Urothelium cell line (cell line): Measurements from ENCODE around the gene CHRM2.

Experiments used
- DNase-seq: peaks from one replicate; pipeline ENCODE4 v3.0.0; 2011; ENCODE audit warnings: low spot score, mixed read lengths
- FAIRE-seq: peaks from 2 replicates; lab custom pipeline; 2011; peaks lifted over from hg19 to GRCh38; lab: Jason Lieb, UNC

CHRM2 gene

DNA sequence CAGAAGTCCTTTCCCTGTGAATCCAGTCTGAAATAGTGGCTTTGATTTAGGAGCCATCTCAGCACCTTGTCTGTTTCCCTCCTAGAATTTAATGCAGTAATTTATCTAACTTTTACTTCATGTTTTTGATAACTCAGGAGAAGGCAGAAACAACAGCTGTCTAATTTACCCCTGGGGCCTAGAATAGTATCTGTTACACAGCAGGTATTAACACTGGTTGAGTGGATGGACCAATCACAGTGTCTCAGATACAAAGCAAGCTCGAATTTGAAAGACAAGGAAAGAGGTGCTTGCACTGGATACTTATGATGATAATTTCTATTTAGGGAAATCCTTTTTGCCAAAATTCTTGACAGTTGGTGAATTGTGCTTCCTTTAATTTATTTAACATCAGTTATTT lies 23.4 kb downstream of the CHRM2 start:
- FAIRE-seq: no peak
- DNase-seq: no peak

GRCh38 chr7:136894789-136895188 lies 26.3 kb downstream of the CHRM2 start:
- no peak for DNase-seq
- no peak for FAIRE-seq

GRCh38 chr7:136897676-136898075 lies 29.2 kb downstream of the CHRM2 start:
- DNase-seq: no peak
- no peak for FAIRE-seq

DNA sequence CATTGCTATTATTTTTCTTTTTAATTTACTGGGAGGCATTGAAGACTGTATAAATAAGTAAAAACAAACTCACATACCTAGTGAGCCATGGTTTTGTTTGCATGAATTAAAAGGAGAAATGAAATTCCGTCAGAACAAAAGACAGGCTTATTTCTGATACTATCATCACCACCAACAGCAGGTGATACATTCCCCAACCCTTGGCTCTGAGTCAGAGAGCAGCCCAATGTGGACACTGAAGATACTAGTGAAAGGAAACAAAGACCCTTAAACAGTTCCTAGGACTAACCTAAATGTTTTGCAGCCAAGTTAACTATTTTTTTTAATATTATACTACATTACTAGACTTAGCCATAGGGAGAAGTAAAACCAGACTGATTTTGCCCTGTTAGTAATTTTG lies 31.6 kb downstream of the CHRM2 start:
- FAIRE-seq (no peak), DNase-seq (no peak)

GRCh38 chr7:136910771-136911170 lies 42.3 kb downstream of the CHRM2 start:
- DNase-seq (no peak), FAIRE-seq (no peak)

DNA sequence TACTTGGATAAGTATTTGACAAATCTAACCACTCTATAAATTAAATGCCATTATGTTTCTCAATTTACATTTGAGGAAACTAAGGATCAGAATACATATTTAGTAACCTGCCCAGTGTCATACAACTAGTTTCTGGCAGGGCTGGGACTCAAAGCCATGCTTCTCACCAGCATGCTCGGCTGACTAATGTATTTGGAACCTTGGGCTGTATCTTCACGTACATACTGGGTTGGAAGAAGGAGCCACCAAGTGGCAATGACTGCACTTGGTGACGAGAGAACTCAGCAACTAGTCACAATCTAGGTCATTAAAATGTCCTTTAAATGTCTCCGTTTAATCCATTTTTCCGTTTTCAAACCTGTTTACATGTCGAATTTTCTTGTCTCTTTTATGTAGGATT lies 42.9 kb downstream of the CHRM2 start:
- FAIRE-seq: no peak
- peak; percentile 7 for DNase-seq

- DNase-seq (no peak), FAIRE-seq (no peak)
These were observed 43.9 kb downstream of the CHRM2 start for GRCh38 chr7:136912339-136912738.

- DNase-seq (no peak), FAIRE-seq (no peak)
These were observed 45.6 kb downstream of the CHRM2 start for GRCh38 chr7:136914016-136914415.

DNA sequence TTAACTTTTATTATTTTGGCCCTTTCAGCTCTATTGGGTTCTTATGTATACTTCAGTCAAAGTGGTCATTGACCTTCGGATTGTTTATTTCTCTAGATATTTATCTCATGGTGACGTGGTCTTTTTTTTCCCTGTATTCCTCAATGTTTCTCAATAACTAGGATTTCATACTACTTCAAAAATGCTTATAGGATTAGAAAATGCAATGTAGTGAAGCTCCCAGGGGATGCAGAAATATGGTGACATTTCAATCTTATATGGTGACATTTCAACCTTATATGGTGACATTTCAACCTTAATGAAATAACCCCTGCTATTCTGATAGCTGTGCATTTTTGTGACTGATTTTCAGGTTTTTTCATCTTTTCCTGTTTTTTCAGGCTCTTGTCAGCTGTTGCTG lies 51.4 kb downstream of the CHRM2 start:
- no peak for DNase-seq
- FAIRE-seq: no peak

DNA sequence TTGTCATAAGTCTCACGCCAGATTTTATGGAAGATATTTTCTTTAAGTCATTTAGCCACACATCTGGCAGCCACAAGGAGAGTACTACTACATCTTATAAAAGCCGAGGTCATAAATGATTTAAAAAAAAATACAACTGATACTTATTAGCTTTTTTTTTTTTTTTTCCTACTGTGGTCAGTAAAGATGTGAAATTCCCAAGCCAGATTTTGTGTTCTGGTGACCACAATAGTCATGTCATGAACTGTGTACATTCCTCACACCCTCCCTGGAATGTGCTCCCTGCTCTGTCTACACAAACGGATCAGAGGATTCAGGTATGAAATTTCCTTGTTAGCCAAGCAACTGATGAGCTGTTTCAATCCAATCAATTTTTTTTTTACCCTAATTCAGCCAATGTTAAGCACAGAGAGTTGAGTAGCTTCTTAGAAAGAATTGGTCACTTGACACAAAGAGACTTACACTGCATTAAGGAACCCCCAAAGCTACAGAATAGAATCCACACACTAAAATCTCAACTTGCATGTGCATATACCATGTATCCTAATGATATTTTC lies 54.7 kb downstream of the CHRM2 start:
- FAIRE-seq: no peak
- peak; percentile 29 for DNase-seq

- DNase-seq: no peak
- FAIRE-seq: no peak
These were observed 56.6 kb downstream of the CHRM2 start for GRCh38 chr7:136925044-136925443.

GRCh38 chr7:136925556-136925955 lies 57.1 kb downstream of the CHRM2 start:
- DNase-seq (no peak), FAIRE-seq (no peak)

DNA sequence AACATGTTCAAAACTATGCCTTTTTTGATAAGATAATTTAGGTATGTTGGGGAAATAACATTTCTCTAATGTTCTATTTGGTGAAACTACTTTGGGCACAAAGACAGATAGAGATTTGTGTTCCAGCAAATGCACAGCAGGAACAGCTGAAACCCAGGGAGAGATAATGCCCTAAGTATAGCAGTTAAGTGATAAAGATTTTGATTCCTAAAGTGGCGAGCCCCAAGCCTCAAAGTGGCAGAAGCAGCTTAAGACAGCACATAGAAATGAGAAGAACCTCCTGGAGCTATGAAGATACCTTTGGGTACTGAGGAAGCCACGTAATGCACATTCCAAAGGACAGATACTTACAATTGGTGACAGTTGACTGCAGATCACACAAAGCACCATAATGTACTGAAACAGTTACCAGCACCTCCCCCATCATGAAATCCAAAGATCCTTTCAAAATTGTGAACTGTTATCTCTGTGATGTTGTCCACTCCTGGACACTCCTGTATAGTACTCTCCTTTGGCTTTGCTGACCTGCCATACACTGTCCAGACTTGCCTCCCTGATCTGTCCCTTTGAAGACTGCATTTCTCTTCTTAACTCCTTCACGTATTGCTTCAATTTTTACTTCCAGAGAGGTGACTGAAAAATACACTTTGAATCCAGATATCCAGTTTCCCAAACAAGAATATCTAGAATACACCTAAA lies 62.9 kb downstream of the CHRM2 start:
- FAIRE-seq: no peak
- no peak for DNase-seq

- DNase-seq: no peak
- no peak for FAIRE-seq
These were observed 69.0 kb downstream of the CHRM2 start for GRCh38 chr7:136937436-136937835.

- FAIRE-seq (no peak), DNase-seq (no peak)
These were observed 70.0 kb downstream of the CHRM2 start for GRCh38 chr7:136938476-136938875.

GRCh38 chr7:136940122-136940521 lies 71.7 kb downstream of the CHRM2 start:
- DNase-seq (no peak), FAIRE-seq (no peak)

- DNase-seq: no peak
These were observed 72.5 kb downstream of the CHRM2 start for GRCh38 chr7:136940917-136941316.

DNA sequence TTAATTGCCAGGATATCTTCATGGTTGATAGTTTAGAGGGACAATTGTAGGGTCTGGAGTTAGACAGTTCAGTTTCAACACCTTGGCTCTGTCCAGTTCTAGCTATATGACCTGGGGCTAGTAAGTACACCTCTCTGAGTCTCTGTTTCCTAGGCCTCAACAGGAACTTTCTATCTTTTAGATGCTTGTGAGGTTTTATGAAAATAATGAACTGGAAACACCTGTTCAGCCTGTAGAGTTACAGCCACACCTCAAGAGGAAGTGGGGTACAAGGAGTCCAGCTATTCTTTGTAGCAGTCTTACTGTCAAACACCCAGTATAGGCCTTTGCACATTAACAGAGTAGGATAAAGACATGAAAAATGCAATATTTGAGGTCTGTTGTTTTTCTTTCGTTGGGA lies 73.4 kb downstream of the CHRM2 start:
- no peak for DNase-seq
- FAIRE-seq: no peak

More at GRCh38 chr7:136940917-136941316, 72.5 kb downstream of the CHRM2 start:
- FAIRE-seq: no peak

DNA sequence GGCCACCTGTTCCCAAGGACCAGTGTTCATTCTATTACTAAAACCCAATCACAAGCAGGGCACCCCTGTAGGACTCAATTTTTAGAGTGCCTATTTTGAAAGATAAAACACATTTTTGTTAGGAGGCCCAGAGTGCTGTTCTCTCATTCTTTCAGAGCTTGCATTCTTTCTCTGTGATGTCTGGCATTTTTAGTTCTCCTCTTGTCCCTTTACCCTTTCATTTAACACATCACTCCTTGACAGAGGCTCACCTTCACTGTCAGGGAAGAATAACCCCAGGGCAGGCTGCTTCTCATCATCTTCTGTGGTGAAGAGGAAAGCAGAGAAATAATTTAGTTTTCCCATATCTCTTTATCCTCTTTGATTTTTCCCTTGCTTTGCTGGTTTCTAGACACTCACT lies 73.9 kb downstream of the CHRM2 start:
- FAIRE-seq (no peak), DNase-seq (no peak)

DNA sequence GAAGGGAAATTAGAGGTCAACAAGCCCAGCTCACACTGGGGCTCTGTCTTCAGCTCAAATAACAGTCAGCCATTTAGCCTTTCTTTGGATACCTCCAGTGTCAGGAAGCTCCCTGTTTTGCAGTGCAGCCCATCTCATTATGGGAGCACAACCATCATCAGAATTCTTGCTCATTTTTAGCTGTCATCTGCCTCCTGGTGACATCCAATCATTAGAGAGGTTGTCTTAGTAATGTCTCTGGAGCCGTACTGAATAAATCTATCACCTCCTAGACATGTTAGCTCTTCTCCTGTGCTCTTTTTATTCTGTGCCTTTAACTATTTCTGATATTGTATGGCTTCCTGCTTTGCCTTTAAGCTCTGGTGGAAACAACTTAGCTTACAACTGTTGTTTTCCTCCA lies 74.5 kb downstream of the CHRM2 start:
- no peak for FAIRE-seq

DNA sequence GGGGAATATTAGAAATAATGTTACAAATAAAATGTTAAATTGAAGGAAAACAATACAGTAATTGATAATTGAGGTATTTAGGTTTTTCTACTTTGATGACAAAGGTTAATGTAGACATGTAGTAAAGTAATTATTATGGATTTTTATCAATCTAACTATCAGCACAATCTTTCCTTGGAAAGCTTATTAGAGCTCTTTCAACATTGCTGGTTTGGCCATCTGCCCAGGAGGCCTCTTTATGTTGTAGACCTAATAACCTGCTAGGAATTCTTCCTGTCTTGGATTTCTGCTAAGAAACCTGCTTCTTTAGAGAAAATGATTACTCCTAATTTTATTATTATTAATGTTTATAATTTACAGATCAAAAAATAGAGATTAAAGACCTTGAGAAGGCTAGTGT lies 78.9 kb downstream of the CHRM2 start:
- DNase-seq (no peak), FAIRE-seq (no peak)

More for the DNA sequence above, 74.5 kb downstream of the CHRM2 start:
- no peak for DNase-seq

- no peak for FAIRE-seq
These were observed 81.9 kb downstream of the CHRM2 start for GRCh38 chr7:136950331-136950730.

DNA sequence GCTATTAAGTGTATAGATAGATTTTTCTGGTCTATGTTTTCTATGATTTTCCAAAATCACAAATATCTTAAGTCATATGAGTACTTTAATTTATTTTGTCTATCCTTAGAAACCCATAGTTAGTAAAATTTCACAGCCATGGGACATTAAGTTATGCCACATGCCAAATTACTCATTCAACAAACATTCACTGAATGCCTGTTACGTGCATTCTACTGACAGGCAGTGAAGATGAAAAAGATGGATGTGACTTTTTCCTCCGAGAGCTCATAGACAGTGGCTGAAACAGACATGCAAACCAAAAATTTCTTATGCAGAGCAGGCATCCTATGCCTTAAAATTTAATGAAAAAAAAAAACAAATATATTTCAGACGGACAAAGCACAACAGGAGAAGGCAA lies 84.9 kb downstream of the CHRM2 start:
- FAIRE-seq: no peak
- no peak for DNase-seq

More at GRCh38 chr7:136950331-136950730, 81.9 kb downstream of the CHRM2 start:
- no peak for DNase-seq
